KBM-7 (cell line): Measurements from ENCODE around the gene TMEM109.

ENCODE experiments used
- DNase-seq: peaks from one replicate; pipeline ENCODE4 v3.0.0-alpha.2; 2015
- in situ Hi-C: fragments of 300-500 bp; cut with MboI; formaldehyde crosslinking; loops from 2 replicates; pipeline ENCODE4 v1.14.3; 2020; ENCODE audit warnings: low sequenced_read_pairs, low pct_unique_long_range_greater_than_20kb, mixed read lengths

Gene TMEM109

GRCh38 chr11:60922906-60923305, 8.9 kb downstream of the TMEM109 start:
- no peak for DNase-seq
- in situ Hi-C loops = no loop called here

GRCh38 chr11:60923326-60923725, 9.4 kb downstream of the TMEM109 start:
- in situ Hi-C loops = no loop called here

GRCh38 chr11:60923800-60924109, 9.8 kb downstream of the TMEM109 start:
- DNase-seq = no peak
- in situ Hi-C loops = no loop called here

More at GRCh38 chr11:60923326-60923725, 9.4 kb downstream of the TMEM109 start:
- no peak for DNase-seq

GRCh38 chr11:60924110-60924905, 10.3 kb downstream of the TMEM109 start, which contains the start of gene TMEM132A:
TMEM132A (plus strand) TSS chr11:60924460; CDS start chr11:60924634, 174 bp downstream.
- peak; percentile 47 for DNase-seq
- in situ Hi-C loops = no loop called here

GRCh38 chr11:60924906-60925853, 11.2 kb downstream of the TMEM109 start:
- DNase-seq = no peak
- in situ Hi-C loops = no loop called here

GRCh38 chr11:60925868-60926267, 11.9 kb downstream of the TMEM109 start:
- in situ Hi-C loops = no loop called here
- DNase-seq = no peak

GRCh38 chr11:60926500-60926899, 12.5 kb downstream of the TMEM109 start:
- DNase-seq = no peak
- in situ Hi-C loops = no loop called here

GRCh38 chr11:60927061-60927592, 13.2 kb downstream of the TMEM109 start:
- DNase-seq = no peak
- in situ Hi-C loops = no loop called here

GRCh38 chr11:60927600-60927999, 13.6 kb downstream of the TMEM109 start:
- in situ Hi-C loops = no loop called here
- DNase-seq = no peak

GRCh38 chr11:60928563-60929001, 14.6 kb downstream of the TMEM109 start:
- in situ Hi-C loops = no loop called here
- no peak for DNase-seq

GRCh38 chr11:60929764-60930163, 15.8 kb downstream of the TMEM109 start:
- DNase-seq = no peak
- in situ Hi-C loops = no loop called here

- in situ Hi-C loops = no loop called here
- DNase-seq = no peak
Measured at GRCh38 chr11:60930394-60930793, 16.4 kb downstream of the TMEM109 start.

- in situ Hi-C loops = no loop called here
- DNase-seq = no peak
Measured at GRCh38 chr11:60931917-60932316, 18.0 kb downstream of the TMEM109 start.

GRCh38 chr11:60932605-60933356, 18.8 kb downstream of the TMEM109 start:
- DNase-seq = no peak
- in situ Hi-C loops = no loop called here

- no peak for DNase-seq
Measured at GRCh38 chr11:60933416-60934123, 19.6 kb downstream of the TMEM109 start.

GRCh38 chr11:60934124-60934789, 20.3 kb downstream of the TMEM109 start:
- DNase-seq = no peak
- in situ Hi-C loops = no loop called here

More at GRCh38 chr11:60933416-60934123, 19.6 kb downstream of the TMEM109 start:
- in situ Hi-C loops = no loop called here

- in situ Hi-C loops = no loop called here
Measured at GRCh38 chr11:60934790-60935605, 21.0 kb downstream of the TMEM109 start.

More at GRCh38 chr11:60934790-60935605, 21.0 kb downstream of the TMEM109 start:
- DNase-seq = no peak
